GM12892 (cell line): Measurements from ENCODE around the gene AP1M2.

ENCODE experiments used
- POLR2A ChIP-seq: IDR thresholded peaks from 2 replicates; pipeline ENCODE4 v1.6.1; 2011; ENCODE audit warnings: low read depth, low read length, control low read depth
- POLR2AphosphoS5 ChIP-seq: IDR thresholded peaks from 2 replicates; pipeline ENCODE4 v1.6.1; 2011; ENCODE audit warnings: low read depth, low read length, control low read depth

DNA sequence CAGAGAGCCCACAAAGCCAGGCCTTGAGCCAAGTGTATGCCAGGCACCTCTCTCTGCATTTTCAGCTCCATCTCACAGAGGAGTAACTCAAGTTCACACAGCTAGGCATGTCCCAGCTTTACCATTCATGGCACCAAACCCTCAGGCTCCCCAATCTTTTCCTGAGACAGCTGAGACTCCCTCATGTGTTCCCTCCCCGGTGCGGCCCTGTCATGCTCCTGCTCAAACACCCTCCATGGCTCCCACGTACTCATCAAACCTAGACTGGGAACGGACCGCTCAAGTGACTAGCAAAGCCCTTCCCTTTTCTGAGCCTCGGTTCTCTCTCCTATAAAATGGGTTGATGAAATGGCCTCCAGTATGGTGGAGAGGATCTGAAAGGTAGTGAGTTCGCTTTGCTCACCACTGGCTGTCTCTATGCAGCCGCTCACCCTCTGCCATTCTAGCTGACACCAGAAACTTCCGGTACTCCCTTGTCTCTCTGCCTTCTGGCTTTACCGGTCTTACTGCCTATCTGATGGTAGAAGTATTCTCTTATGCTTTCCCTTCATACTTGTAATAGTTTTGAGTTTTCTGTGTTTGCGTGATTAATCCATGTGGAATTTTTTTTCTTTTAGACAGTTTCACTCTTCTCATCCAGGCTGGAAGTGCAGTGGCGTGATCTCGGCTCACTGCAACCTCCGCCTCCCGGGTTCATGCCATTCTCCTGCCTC lies 30.5 kb upstream of the AP1M2 start:
- TF ChIP-seq POLR2AphosphoS5 (no peak), POLR2A (no peak)
